ENCODE results near the gene PLCD3. TPM values are rescaled to one million over a fixed set of nuclear protein-coding genes. Genes with fewer than 3 reads are reported as not detected.

PLCD3 gene
- total and polyA plus RNA-seq, 10 donors, result 1.5 to 9.9 (median 6.3) TPM

- H3K36me3 ChIP-seq, result peaks cover 3 to 100% (median 95%) of the 10 kb centered on the region in 6 donors
- H3K27ac ChIP-seq, result no peak overlapping the region
- H3K4me1 ChIP-seq, result peaks cover 0 to 25% (median 5%) of the 10 kb centered on the region in 6 donors
- no peaks in the 10 kb centered on the region for H3K27me3 ChIP-seq (replicated peaks in 1 of 7)
- DNase-seq, result no peak
- no peaks in the 10 kb centered on the region for H3K9me3 ChIP-seq
- intact Hi-C loops (cut with DNase I; ENCODE audit: low total_unique reads), result no loop called here
- TF ChIP-seq POLR2A (IDR thresholded peaks at IDR 0.05), result no peak
- TF ChIP-seq, protein P1, sequence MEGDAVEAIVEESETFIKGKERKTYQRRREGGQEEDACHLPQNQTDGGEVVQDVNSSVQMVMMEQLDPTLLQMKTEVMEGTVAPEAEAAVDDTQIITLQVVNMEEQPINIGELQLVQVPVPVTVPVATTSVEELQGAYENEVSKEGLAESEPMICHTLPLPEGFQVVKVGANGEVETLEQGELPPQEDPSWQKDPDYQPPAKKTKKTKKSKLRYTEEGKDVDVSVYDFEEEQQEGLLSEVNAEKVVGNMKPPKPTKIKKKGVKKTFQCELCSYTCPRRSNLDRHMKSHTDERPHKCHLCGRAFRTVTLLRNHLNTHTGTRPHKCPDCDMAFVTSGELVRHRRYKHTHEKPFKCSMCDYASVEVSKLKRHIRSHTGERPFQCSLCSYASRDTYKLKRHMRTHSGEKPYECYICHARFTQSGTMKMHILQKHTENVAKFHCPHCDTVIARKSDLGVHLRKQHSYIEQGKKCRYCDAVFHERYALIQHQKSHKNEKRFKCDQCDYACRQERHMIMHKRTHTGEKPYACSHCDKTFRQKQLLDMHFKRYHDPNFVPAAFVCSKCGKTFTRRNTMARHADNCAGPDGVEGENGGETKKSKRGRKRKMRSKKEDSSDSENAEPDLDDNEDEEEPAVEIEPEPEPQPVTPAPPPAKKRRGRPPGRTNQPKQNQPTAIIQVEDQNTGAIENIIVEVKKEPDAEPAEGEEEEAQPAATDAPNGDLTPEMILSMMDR (IDR thresholded peaks at IDR 0.05 in 8 of 11, conservative IDR thresholded peaks at IDR 0.05 in 3 of 11), result peak in 6 of 11 experiments; percentile 13 to 38 (median 32)
- no peak overlapping the region for H3K4me3 ChIP-seq
- 69 to 84% (median 76%) methylated on average over 3 of the region's 3 CpGs for WGBS, 5 donors
These were observed 36.2 kb downstream of the PLCD3 start for GRCh38 chr17:45096141-45096540.

GRCh38 chr17:45093444-45094110 lies 38.7 kb downstream of the PLCD3 start:
- H3K4me1 ChIP-seq, result peaks cover 0 to 16% (median 2%) of the 10 kb centered on the region in 6 donors
- WGBS, 5 donors, result 79 to 87% (median 83%) methylated on average over 13 of the region's 13 CpGs
- peak overlapping the region in 7 of 8 donors; percentile 52 to 71 (median 66) for H3K27ac ChIP-seq
- no peak for TF ChIP-seq POLR2A (IDR thresholded peaks at IDR 0.05)
- intact Hi-C loops (cut with DNase I; ENCODE audit: low total_unique reads), result no loop called here
- H3K36me3 ChIP-seq, result peaks cover 6 to 100% (median 95%) of the 10 kb centered on the region in 6 donors
- H3K9me3 ChIP-seq, result no peaks in the 10 kb centered on the region
- H3K4me3 ChIP-seq, result no peak overlapping the region
- no peak for DNase-seq
- no peaks in the 10 kb centered on the region for H3K27me3 ChIP-seq (replicated peaks in 1 of 7)

DNA sequence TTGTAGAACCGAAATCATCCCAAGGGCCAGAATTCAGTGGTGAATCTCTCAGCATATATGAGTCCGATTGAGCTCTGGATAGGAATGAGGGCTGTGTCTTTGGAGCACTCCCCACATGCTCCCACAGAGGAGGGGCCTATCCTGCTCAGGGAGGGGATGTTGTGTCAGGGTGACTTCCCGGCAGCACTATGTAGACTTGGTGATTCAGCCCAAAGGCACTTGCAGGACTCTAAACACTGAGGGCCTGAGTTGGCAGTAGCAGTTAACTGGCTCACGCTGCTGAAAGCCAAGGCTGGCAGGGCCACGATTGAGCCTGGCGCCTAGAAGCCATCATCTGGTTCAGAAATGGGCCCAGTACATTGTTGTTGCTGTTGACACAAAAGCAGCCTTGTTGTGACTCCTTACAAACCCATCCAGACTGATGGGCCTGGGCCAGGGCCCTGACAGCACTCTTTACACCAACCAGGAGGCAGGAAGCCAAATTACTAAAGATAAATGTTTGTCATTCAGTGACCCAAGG lies 39.3 kb downstream of the PLCD3 start:
- H3K9me3 ChIP-seq, result no peaks in the 10 kb centered on the region
- no peak for DNase-seq
- no peak overlapping the region for H3K4me3 ChIP-seq
- H3K27ac ChIP-seq, result peak overlapping the region in 7 of 8 donors; percentile 52 to 71 (median 66)
- intact Hi-C loops (cut with DNase I; ENCODE audit: low total_unique reads), result no loop called here
- no peaks in the 10 kb centered on the region for H3K27me3 ChIP-seq (replicated peaks in 1 of 7)
- TF ChIP-seq, protein P1 (IDR thresholded peaks at IDR 0.05 in 8 of 11, conservative IDR thresholded peaks at IDR 0.05 in 3 of 11), result no peak
- no peak for TF ChIP-seq POLR2A (IDR thresholded peaks at IDR 0.05)
- peak in 2 of 3 donors; percentile 54 to 58 for TF ChIP-seq POLR2AphosphoS5 (IDR thresholded peaks at IDR 0.05)
- peaks cover 0 to 13% (median 0%) of the 10 kb centered on the region in 6 donors for H3K4me1 ChIP-seq
- peaks cover 6 to 100% (median 95%) of the 10 kb centered on the region in 6 donors for H3K36me3 ChIP-seq
- 81 to 89% (median 83%) methylated on average over 2 to 6 of the region's 6 CpGs for WGBS, 5 donors

DNA sequence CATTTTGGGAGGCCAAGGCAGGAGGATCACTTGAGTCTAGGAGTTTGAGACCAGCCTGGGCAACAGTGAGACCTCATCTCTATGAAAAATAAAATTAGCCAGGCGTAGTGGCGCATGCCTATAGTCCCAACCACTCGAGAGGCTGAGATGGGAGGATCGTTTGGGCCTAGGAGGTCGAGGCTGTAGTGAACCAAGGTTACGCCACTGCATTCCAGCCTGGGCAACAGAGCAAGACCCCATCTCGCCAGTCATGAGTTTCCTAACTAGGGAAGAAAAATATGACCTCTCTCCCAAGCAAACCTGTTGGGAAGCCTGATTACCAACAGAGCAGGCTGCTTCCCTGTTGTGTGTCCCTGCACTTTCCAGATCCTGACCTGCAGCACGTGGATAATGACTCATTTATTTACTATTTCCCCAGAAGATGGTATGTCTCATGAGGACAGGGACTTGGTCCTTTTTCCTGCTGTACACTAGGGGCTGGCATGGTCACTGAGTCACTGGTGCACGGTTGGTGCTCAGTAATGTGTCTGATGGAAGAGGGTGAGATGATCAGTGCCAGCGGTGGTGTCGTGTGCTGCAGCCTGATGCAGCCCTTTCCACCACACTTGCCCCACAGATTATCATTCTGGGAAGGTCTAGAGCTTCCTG lies 40.4 kb downstream of the PLCD3 start:
- WGBS, 5 donors, result 91 to 93% (median 91%) methylated on average over 11 of the region's 11 CpGs
- H3K36me3 ChIP-seq, result peaks cover 6 to 100% (median 95%) of the 10 kb centered on the region in 6 donors
- no peaks in the 10 kb centered on the region for H3K9me3 ChIP-seq
- intact Hi-C loops (cut with DNase I; ENCODE audit: low total_unique reads), result no loop called here
- no peaks in the 10 kb centered on the region for H3K27me3 ChIP-seq (replicated peaks in 1 of 7)
- no peak overlapping the region for H3K4me3 ChIP-seq
- peak; percentile 21 for DNase-seq
- peaks cover 0 to 13% (median 0%) of the 10 kb centered on the region in 6 donors for H3K4me1 ChIP-seq
- TF ChIP-seq POLR2AphosphoS5 (IDR thresholded peaks at IDR 0.05), result no peak
- TF ChIP-seq, protein P1 (IDR thresholded peaks at IDR 0.05 in 8 of 11, conservative IDR thresholded peaks at IDR 0.05 in 3 of 11), result no peak
- TF ChIP-seq POLR2A (IDR thresholded peaks at IDR 0.05), result no peak
- peak overlapping the region in 5 of 8 donors; percentile 46 to 71 (median 64) for H3K27ac ChIP-seq
